GM12878 (cell line): Measurements from ENCODE around the gene STAG1. TPM values are rescaled to one million over a fixed set of nuclear protein-coding genes. Genes with fewer than 3 reads are reported as not detected.

ENCODE experiments used
- ATF7 ChIP-seq: fragments of 450-650 bp; IDR thresholded peaks from 2 replicates; pipeline ENCODE4 v1.6.1; 2016; ENCODE audit warnings: low read depth, mild to moderate bottlenecking
- CREM ChIP-seq: IDR thresholded peaks from 2 replicates; pipeline ENCODE4 v1.6.1; 2014; ENCODE audit warnings: antibody characterized with exemption, low read depth
- ELK1 ChIP-seq: IDR thresholded peaks from 2 replicates; pipeline ENCODE4 v1.6.1; 2012; ENCODE audit warnings: low read depth, low read length, improper control_type of control experiment
- HDGF ChIP-seq: fragments of 450-650 bp; IDR thresholded peaks from 2 replicates; pipeline ENCODE4 v1.6.1; 2016; ENCODE audit warnings: antibody characterized with exemption
- MYC ChIP-seq: IDR thresholded peaks from 2 replicates; pipeline ENCODE4 v1.6.1; 2011; ENCODE audit warnings: mild to moderate bottlenecking, low read length, moderate library complexity, inconsistent platforms; ENCODE audit not compliant: insufficient read depth, insufficient replicate concordance, insufficient read length, severe bottlenecking
- NR2C1 ChIP-seq: fragments of 450-650 bp; IDR thresholded peaks from 2 replicates; pipeline ENCODE4 v1.6.1; 2017; ENCODE audit warnings: antibody characterized with exemption, mild to moderate bottlenecking, moderate library complexity
- PKNOX1 ChIP-seq: fragments of 450-650 bp; IDR thresholded peaks from 2 replicates; pipeline ENCODE4 v1.6.1; 2016; ENCODE audit warnings: mild to moderate bottlenecking
- RB1 ChIP-seq: fragments of 450-650 bp; formaldehyde crosslinking; IDR thresholded peaks from 2 replicates; pipeline ENCODE4 v1.6.1; 2017; ENCODE audit warnings: mild to moderate bottlenecking, borderline replicate concordance
- RELB ChIP-seq: fragments of 450-650 bp; IDR thresholded peaks from 2 replicates; pipeline ENCODE4 v1.6.1; 2017; ENCODE audit warnings: low read depth, mild to moderate bottlenecking, moderate library complexity
- SKIL ChIP-seq: fragments of 450-650 bp; IDR thresholded peaks from 2 replicates; pipeline ENCODE4 v1.6.1; 2017; ENCODE audit warnings: mild to moderate bottlenecking, low read depth, inconsistent platforms; ENCODE audit not compliant: poor library complexity, severe bottlenecking
- SUPT20H ChIP-seq: IDR thresholded peaks from 2 replicates; pipeline ENCODE4 v1.6.1; 2011; ENCODE audit warnings: low read depth, mild to moderate bottlenecking, low read length, moderate library complexity, borderline replicate concordance; ENCODE audit not compliant: control insufficient read depth
- TAF1 ChIP-seq: IDR thresholded peaks from 2 replicates; pipeline ENCODE4 v1.6.1; 2011; ENCODE audit warnings: mild to moderate bottlenecking, low read depth, low read length, borderline replicate concordance
- ZNF384 ChIP-seq: IDR thresholded peaks from 2 replicates; pipeline ENCODE4 v1.6.1; 2012; ENCODE audit warnings: low read depth, mild to moderate bottlenecking, low read length, improper control_type of control experiment, borderline replicate concordance
- ZNF592 ChIP-seq: fragments of 450-650 bp; IDR thresholded peaks from 2 replicates; pipeline ENCODE4 v1.6.1; 2017; ENCODE audit warnings: mild to moderate bottlenecking, moderate library complexity
- ZNF622 ChIP-seq: fragments of 450-650 bp; IDR thresholded peaks from 2 replicates; pipeline ENCODE4 v1.6.1; 2017; ENCODE audit warnings: mild to moderate bottlenecking, inconsistent platforms
- polyA plus RNA-seq, 11 experiments: library from polyadenylated mRNA; depleted of rRNA in 4 of 11; unstranded in 6 of 11; stranded (reverse) in 5 of 11; fragments of >200 nt; fragmentation: Nextera tagmentation in 4 of 11; fragmentation: Illumina TruSeq in 1 of 11; extraction: Ambion mirVana in 4 of 11; extraction: Trizol in 1 of 11; gene quantifications; 1 replicate in 1 of 11; 2 replicates in 10 of 11; pipeline versions ENCODE4 v1.2.1 to v1.2.3, GENCODE V29; 2011 to 2016; ENCODE audit warnings: inconsistent platforms in 2 of 11, missing spikeins in 2 of 11, low read depth in 1 of 11
- total RNA-seq, 4 experiments: library from RNA; depleted of rRNA in 3 of 4; stranded (reverse); fragments of >200 nt in 3 of 4; fragmentation: Illumina TruSeq in 1 of 4; extraction: Trizol in 1 of 4; gene quantifications; 2 replicates each; pipeline versions ENCODE4 v1.2.1 to v1.2.3, GENCODE V29; 2013 to 2021

The STAG1 gene
- total and polyA plus RNA-seq, 10 of the 15 experiments (the other 5 are each of a cell fraction or from before 2014, with no cell fraction given), result 4.4 to 30.1 (median 20.2) TPM

- no peak for TF ChIP-seq ZNF592
- no peak for TF ChIP-seq RELB
- no peak for TF ChIP-seq MYC
- no peak for TF ChIP-seq PKNOX1
- no peak for TF ChIP-seq ATF7
- peak; percentile 13 for TF ChIP-seq SKIL
- TF ChIP-seq CREM, result no peak; the same call in 1 of the 2 replicates
- TF ChIP-seq NR2C1, result no peak
- TF ChIP-seq RB1, result 0 out of 2 replicates have a peak, but pooled peaks have one; percentile 44
- TF ChIP-seq ZNF384, result no peak
- no peak for TF ChIP-seq HDGF
- no peak for TF ChIP-seq ELK1
- no peak for TF ChIP-seq SUPT20H
- TF ChIP-seq TAF1, result no peak; the same call in 1 of the 2 replicates
- no peak for TF ChIP-seq ZNF622
These were observed 634 bp downstream of the STAG1 start (continued) for GRCh38 chr3:136751316-136752171.
